ENCODE data around the gene SMIM10L2A. TPM values are rescaled to one million over a fixed set of nuclear protein-coding genes. Genes with fewer than 3 reads are reported as not detected.
"Not testable (repeated sequence)": the region's sequence is repeated elsewhere in the genome, so short reads cannot be mapped to it uniquely, and the experiment has no call there.

SMIM10L2A gene
- total and polyA plus RNA-seq, 4 experiments from 2014 or later, result 0.06 to 3.1 (median 1.5) TPM

DNA sequence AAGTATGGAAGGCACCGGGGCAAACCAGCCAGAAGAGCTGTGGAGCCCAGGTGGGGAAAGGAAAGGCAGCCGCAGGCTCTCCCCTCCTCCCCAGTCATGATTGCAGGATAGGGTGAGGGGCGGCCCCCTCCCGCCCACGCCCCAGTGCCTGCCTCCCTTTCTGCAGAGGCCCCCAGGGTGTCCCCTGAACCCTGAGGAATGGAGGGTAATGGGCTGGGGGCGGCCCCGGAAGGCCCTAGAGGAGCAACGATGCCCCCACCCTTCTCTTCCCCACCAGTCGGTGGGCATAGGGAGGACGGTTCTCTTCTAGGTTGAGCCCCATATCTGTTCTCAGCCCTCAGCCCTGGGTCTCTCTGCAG is 1.0 kb downstream of the SMIM10L2A start:
- Mint-ChIP-seq H3K4me1 (peaks cover 5 to 13% (median 6%) of the 10 kb centered on the region in 4 donors), H3K27ac (peak overlapping the region in 1 of 7 donors; percentile 35), H3K4me3 (peak overlapping the region; percentile 12 to 68 (median 49))
- DNase-seq; H3K4me3 ChIP-seq (ENCODE audit: low read length in 2 of 2); H3K27me3 Mint-ChIP-seq; CTCF ChIA-PET (ENCODE audit: partially characterized antibody); H3K9me3 Mint-ChIP-seq; H3K36me3 ChIP-seq (ENCODE audit: insufficient read depth, low read length); H3K9me3 ChIP-seq (ENCODE audit: control insufficient read depth in 1 of 2, low read length in 2 of 2); H3K4me1 ChIP-seq (ENCODE audit: insufficient read depth, low read length); POLR2A ChIA-PET (ENCODE audit: partially characterized antibody); H3K27ac ChIP-seq (ENCODE audit: low read depth, low read length); H3K27me3 ChIP-seq (ENCODE audit: insufficient read depth, low read length); H3K36me3 Mint-ChIP-seq: not testable (repeated sequence)
- intact Hi-C loops (cut with micrococcal nuclease), result loop anchor here (5.0 kb wide), 1 partner anchor 125 kb away; no protein-coding TSS in a partner anchor

DNA sequence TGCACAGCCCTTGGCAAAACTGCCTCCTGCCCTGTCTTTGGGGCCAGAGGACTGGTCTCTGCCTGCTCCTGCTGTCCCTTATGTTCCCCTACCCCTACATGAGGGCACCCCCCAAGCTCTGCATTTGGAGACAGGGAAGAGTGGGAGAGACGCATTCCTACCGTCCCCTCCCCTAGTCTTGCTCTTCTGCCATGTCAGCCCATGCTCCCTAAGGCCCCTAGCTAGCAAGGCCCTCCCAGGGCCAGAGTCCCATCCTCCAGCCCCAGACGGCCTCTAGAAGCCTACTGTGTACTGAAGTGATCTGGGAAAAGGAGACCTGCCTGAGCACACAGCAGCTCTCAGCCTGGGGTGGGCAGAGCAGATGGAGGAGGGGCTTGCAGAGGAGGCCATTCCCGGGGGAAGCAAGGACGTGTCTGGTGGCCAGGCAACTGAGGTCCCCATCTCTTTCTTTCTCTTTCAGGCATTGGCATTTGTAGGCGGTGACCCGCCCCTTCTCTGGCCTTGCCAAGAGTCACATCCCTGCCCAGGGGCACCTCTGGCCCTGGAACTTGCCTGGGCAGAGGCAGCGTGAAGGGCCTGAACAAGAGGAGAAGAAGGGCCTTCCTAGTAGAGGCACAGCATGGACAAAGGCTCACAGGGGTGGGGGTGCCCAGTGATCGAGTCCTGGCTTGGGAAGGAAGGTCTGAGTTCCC is 1.6 kb downstream of the SMIM10L2A start:
- H3K4me1 ChIP-seq (ENCODE audit: insufficient read depth, low read length); POLR2A ChIA-PET (ENCODE audit: partially characterized antibody); H3K36me3 ChIP-seq (ENCODE audit: insufficient read depth, low read length); H3K27me3 Mint-ChIP-seq; H3K9me3 ChIP-seq (ENCODE audit: control insufficient read depth in 1 of 2, low read length in 2 of 2); H3K4me3 ChIP-seq (ENCODE audit: low read length in 2 of 2); H3K27ac ChIP-seq (ENCODE audit: low read depth, low read length); CTCF ChIA-PET (ENCODE audit: partially characterized antibody); DNase-seq; H3K27me3 ChIP-seq (ENCODE audit: insufficient read depth, low read length); H3K36me3 Mint-ChIP-seq; H3K9me3 Mint-ChIP-seq; H3K27ac Mint-ChIP-seq: not testable (repeated sequence)
- intact Hi-C loops (cut with micrococcal nuclease), result loop anchor here (5.0 kb wide), 1 partner anchor 126 kb away; no protein-coding TSS in a partner anchor
- Mint-ChIP-seq H3K4me1 (peaks cover 5 to 13% (median 6%) of the 10 kb centered on the region in 4 donors), H3K4me3 (peak overlapping the region in 5 of 8 donors; percentile 22 to 75 (median 67))

DNA sequence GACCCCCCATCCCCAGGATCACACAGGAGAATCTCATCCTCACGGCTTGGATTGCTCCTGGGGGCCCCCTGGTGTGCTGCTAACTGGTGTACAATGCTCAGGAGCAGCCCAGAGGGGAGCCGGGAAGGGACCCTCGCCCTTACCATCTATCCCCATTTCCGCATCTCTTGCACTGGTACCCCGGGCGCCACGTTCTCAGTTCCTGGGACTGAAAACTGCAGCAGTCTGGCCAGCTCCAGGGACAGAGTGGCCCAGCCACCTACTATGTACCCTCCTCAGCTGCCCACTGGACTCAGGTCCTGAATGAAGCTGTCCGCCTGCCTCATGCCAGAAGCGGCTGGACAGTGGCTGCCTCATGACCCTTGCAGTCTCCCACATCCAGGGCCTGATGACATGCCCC is 2.7 kb downstream of the SMIM10L2A start:
- POLR2A ChIA-PET (ENCODE audit: partially characterized antibody), result no interaction called here
- intact Hi-C loops (cut with micrococcal nuclease), result loop anchor here (5.0 kb wide), 1 partner anchor 127 kb away; no protein-coding TSS in a partner anchor

GRCh38 chrX:135425026-135425965 is 3.6 kb downstream of the SMIM10L2A start:
- CTCF ChIA-PET (ENCODE audit: partially characterized antibody), result no interaction called here
- intact Hi-C loops (cut with micrococcal nuclease), result no loop called here

More for the DNA sequence above, 2.7 kb downstream of the SMIM10L2A start:
- H3K36me3 ChIP-seq (ENCODE audit: insufficient read depth, low read length), result no peaks in the 10 kb centered on the region
- H3K36me3 Mint-ChIP-seq, result no peaks in the 10 kb centered on the region
- no peaks in the 10 kb centered on the region for H3K27me3 Mint-ChIP-seq
- no peak overlapping the region for H3K4me3 ChIP-seq (ENCODE audit: low read length in 2 of 2)
- no peak overlapping the region for H3K27ac Mint-ChIP-seq
- H3K9me3 Mint-ChIP-seq, result peaks cover 0 to 5% (median 0%) of the 10 kb centered on the region in 8 donors
- CTCF ChIA-PET (ENCODE audit: partially characterized antibody), result no interaction called here
- no peak for DNase-seq
- peaks cover 5 to 13% (median 6%) of the 10 kb centered on the region in 4 donors for H3K4me1 Mint-ChIP-seq
- no peak overlapping the region for H3K27ac ChIP-seq (ENCODE audit: low read depth, low read length)
- H3K4me1 ChIP-seq (ENCODE audit: insufficient read depth, low read length), result peaks cover 5% of the 10 kb centered on the region
- no peaks in the 10 kb centered on the region for H3K27me3 ChIP-seq (ENCODE audit: insufficient read depth, low read length)
- H3K4me3 Mint-ChIP-seq, result no peak overlapping the region
- no peaks in the 10 kb centered on the region for H3K9me3 ChIP-seq (ENCODE audit: control insufficient read depth in 1 of 2, low read length in 2 of 2)

DNA sequence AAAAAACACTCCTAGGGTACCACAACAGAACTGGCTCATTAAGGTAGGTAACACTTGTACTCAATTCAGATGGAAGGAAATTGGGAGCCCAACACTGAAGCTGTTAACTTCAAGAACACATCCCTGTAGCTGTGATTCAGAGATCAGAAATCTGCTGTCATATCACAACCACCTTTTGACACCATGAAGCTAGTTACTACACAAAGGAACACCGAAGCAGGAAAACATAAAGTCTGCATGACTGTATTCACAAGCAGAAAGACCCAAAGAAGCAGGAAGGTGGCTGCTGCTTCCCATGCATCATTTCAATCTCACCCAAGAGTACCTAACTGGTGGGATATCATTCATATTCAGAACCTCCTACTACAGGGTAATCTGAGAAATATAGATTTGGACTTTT is 7.7 kb downstream of the SMIM10L2A start:
- no peaks in the 10 kb centered on the region for H3K4me1 ChIP-seq (ENCODE audit: insufficient read depth, low read length)
- ChIA-PET CTCF (ENCODE audit: partially characterized antibody) (no interaction called here), POLR2A (ENCODE audit: partially characterized antibody) (no interaction called here)
- no peaks in the 10 kb centered on the region for H3K9me3 ChIP-seq (ENCODE audit: control insufficient read depth in 1 of 2, low read length in 2 of 2)
- H3K27me3 ChIP-seq (ENCODE audit: insufficient read depth, low read length), result no peaks in the 10 kb centered on the region
- H3K9me3 Mint-ChIP-seq, result peaks cover 0 to 14% (median 7%) of the 10 kb centered on the region in 8 donors
- intact Hi-C loops (cut with micrococcal nuclease), result no loop called here
- no peaks in the 10 kb centered on the region for H3K36me3 ChIP-seq (ENCODE audit: insufficient read depth, low read length)
- H3K4me1 Mint-ChIP-seq, result no peaks in the 10 kb centered on the region
- H3K27me3 Mint-ChIP-seq, result peaks cover 0 to 3% of the 10 kb centered on the region in 2 donors
- no peak overlapping the region for H3K27ac ChIP-seq (ENCODE audit: low read depth, low read length)
- no peaks in the 10 kb centered on the region for H3K36me3 Mint-ChIP-seq
- DNase-seq, result no peak
- H3K4me3 Mint-ChIP-seq, result no peak overlapping the region
- no peak overlapping the region for H3K4me3 ChIP-seq (ENCODE audit: low read length in 2 of 2)
- no peak overlapping the region for H3K27ac Mint-ChIP-seq

More at GRCh38 chrX:135425026-135425965, 3.6 kb downstream of the SMIM10L2A start:
- POLR2A ChIA-PET (ENCODE audit: partially characterized antibody), result no interaction called here
- Histone ChIP-seq H3K4me3 (ENCODE audit: low read length in 2 of 2) (no peak overlapping the region), H3K9me3 (ENCODE audit: control insufficient read depth in 1 of 2, low read length in 2 of 2) (no peaks in the 10 kb centered on the region), H3K36me3 (ENCODE audit: insufficient read depth, low read length) (no peaks in the 10 kb centered on the region), H3K27ac (ENCODE audit: low read depth, low read length) (no peak overlapping the region), H3K27me3 (ENCODE audit: insufficient read depth, low read length) (no peaks in the 10 kb centered on the region), H3K4me1 (ENCODE audit: insufficient read depth, low read length) (peaks cover 5% of the 10 kb centered on the region)
- Mint-ChIP-seq H3K9me3 (peaks cover 0 to 5% (median 0%) of the 10 kb centered on the region in 8 donors), H3K4me3 (peak overlapping the region in 2 of 8 donors; percentile 33 to 43), H3K36me3 (no peaks in the 10 kb centered on the region), H3K4me1 (peaks cover 5 to 13% (median 6%) of the 10 kb centered on the region in 4 donors), H3K27ac (no peak overlapping the region), H3K27me3 (peaks cover 0 to 3% of the 10 kb centered on the region in 2 donors)
- no peak for DNase-seq

DNA sequence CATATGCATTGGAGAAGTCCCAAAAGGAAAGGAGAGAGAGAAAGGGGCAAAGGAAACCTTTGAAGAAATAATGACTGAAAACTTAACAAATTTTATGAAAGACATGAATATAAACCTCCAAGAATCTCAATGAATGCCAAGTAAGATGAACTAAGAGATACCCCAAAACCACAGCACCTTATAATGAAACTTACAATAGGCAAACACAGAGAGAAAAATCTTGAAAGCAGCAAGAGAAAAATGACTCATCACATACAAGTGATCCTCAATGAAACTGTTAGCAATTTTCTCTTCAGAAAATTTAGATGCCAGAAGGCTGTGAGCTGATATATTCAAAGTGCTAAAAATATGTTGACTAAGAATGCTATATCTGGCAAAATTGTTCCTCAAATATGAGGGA is 10.1 kb downstream of the SMIM10L2A start:
- intact Hi-C loops (cut with micrococcal nuclease), result no loop called here
- peaks cover 0 to 3% of the 10 kb centered on the region in 2 donors for H3K27me3 Mint-ChIP-seq

DNA sequence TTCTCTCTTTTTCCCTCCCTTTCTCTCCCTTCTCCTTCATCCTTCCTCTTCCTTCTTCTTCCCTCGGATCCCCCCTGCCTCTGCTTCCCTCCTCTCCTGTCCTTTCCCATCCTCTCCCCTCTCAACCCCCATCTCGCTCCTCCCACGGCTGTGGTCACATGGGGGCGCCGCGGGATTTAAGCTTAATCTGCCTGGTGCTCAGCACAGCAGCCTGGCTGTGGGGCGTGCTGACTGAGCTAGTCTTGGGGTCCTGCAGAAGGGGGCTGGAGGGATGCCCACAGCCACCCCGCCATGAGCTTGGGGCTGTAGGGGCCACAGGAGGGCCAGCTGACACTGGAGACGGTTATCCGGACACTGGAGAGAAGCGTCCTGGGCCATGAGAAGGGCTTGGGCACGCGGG is 10.7 kb downstream of the SMIM10L2A start:
- no peaks in the 10 kb centered on the region for H3K4me1 Mint-ChIP-seq
- POLR2A ChIA-PET (ENCODE audit: partially characterized antibody), result no interaction called here
- peaks cover 0 to 14% (median 6%) of the 10 kb centered on the region in 8 donors for H3K9me3 Mint-ChIP-seq
- no peaks in the 10 kb centered on the region for H3K36me3 Mint-ChIP-seq
- Histone ChIP-seq H3K27me3 (ENCODE audit: insufficient read depth, low read length) (no peaks in the 10 kb centered on the region), H3K4me1 (ENCODE audit: insufficient read depth, low read length) (no peaks in the 10 kb centered on the region), H3K4me3 (ENCODE audit: low read length in 2 of 2) (no peak overlapping the region), H3K36me3 (ENCODE audit: insufficient read depth, low read length) (no peaks in the 10 kb centered on the region), H3K9me3 (ENCODE audit: control insufficient read depth in 1 of 2, low read length in 2 of 2) (no peaks in the 10 kb centered on the region), H3K27ac (ENCODE audit: low read depth, low read length) (no peak overlapping the region)
- intact Hi-C loops (cut with micrococcal nuclease), result no loop called here
- H3K27ac Mint-ChIP-seq, result no peak overlapping the region
- no peak overlapping the region for H3K4me3 Mint-ChIP-seq
- no peak for DNase-seq
- H3K27me3 Mint-ChIP-seq, result peaks cover 0 to 3% of the 10 kb centered on the region in 2 donors
- CTCF ChIA-PET (ENCODE audit: partially characterized antibody), result no interaction called here

More for the DNA sequence above, 10.1 kb downstream of the SMIM10L2A start:
- no peak for DNase-seq
- H3K4me1 ChIP-seq (ENCODE audit: insufficient read depth, low read length), result no peaks in the 10 kb centered on the region
- no peak overlapping the region for H3K4me3 ChIP-seq (ENCODE audit: low read length in 2 of 2)
- H3K9me3 ChIP-seq (ENCODE audit: control insufficient read depth in 1 of 2, low read length in 2 of 2), result no peaks in the 10 kb centered on the region
- H3K36me3 ChIP-seq (ENCODE audit: insufficient read depth, low read length), result no peaks in the 10 kb centered on the region
- H3K4me1 Mint-ChIP-seq, result no peaks in the 10 kb centered on the region
- peaks cover 0 to 14% (median 7%) of the 10 kb centered on the region in 8 donors for H3K9me3 Mint-ChIP-seq
- H3K27me3 ChIP-seq (ENCODE audit: insufficient read depth, low read length), result no peaks in the 10 kb centered on the region
- ChIA-PET CTCF (ENCODE audit: partially characterized antibody) (no interaction called here), POLR2A (ENCODE audit: partially characterized antibody) (no interaction called here)
- H3K27ac ChIP-seq (ENCODE audit: low read depth, low read length), result no peak overlapping the region
- H3K36me3 Mint-ChIP-seq, result no peaks in the 10 kb centered on the region
- H3K27ac Mint-ChIP-seq, result no peak overlapping the region
- no peak overlapping the region for H3K4me3 Mint-ChIP-seq

All from CD4-positive, alpha-beta memory T cell (primary cell).